GM19372 (cell line): ENCODE results near the gene CRIP2.

Experiments
- ATAC-seq: cut with Tn5 transposase; IDR thresholded peaks from one replicate; pipeline ENCODE4 v1.9.1; 2021; ENCODE audit warnings: mild to moderate bottlenecking, low read depth, moderate library complexity; ENCODE audit not compliant: unreplicated experiment

CRIP2 gene

DNA sequence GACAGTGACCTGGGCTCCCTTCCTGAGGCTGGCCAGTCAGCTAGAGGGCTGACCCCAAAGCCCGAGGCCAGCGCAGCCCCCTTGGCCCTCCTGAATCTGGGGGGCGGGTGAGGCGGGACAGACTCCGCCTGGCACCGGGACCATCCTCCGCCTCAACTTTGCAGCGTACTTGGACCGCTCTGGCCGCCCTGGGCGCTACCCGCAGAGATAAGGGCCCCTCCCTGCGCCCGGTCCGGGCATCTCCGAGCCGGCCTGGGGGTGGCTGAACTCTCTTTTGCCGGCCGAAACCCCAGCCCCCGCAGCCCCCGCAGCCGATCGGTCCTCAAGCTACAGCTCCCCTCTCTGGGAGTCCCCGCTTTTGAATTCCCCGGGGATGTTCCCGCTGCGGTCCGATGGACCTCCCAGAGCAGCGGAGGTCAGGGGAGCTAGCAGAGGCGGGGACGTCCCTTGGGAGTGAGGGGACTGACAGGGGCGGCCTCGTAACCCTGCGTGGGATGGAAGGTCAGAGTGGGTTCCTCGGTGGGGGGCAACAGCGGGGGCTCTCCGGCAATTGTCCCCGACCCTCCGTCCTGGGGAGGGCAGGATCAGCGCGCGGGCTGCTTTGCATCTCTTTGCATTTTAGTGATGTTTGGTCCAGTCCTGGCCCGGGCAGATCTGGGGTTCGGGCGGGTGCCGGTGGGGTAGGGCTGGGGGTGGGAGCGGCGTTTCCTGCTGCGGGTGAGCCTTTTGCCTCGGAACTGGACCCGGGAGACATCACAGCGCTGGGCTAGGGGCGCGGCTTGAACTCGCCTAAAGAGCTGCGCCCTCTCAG is 11.7 kb downstream of the CRIP2 start, which contains the start of gene CRIP1:
CRIP1 (plus strand) TSS at position 724 of the 811 bp plus-strand sequence. CDS start 374 bp downstream, outside the sequence.
- ATAC-seq, result no peak

DNA sequence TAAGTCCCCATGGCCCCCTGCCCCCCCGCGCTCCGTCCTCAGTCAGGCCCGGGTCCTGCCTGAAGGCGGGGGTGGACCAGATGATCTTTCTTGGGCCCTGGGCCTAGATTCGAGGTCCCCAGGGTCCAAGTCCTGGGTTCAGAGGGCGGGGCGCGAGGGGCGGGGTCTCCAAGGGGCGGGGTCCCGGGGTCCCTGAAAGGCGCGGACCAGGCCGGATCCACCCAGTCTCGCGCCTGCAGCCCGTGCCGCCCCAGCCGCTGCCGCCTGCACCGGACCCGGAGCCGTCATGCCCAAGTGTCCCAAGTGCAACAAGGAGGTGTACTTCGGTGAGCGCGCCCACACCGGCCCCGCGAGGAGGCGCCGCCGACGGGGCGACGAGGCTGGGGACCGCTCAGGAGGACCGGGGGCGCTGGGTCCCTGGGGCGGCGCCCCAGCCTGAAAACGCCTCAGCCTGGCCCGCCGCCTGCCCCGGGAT is 12.4 kb downstream of the CRIP2 start:
- ATAC-seq, result no peak

DNA sequence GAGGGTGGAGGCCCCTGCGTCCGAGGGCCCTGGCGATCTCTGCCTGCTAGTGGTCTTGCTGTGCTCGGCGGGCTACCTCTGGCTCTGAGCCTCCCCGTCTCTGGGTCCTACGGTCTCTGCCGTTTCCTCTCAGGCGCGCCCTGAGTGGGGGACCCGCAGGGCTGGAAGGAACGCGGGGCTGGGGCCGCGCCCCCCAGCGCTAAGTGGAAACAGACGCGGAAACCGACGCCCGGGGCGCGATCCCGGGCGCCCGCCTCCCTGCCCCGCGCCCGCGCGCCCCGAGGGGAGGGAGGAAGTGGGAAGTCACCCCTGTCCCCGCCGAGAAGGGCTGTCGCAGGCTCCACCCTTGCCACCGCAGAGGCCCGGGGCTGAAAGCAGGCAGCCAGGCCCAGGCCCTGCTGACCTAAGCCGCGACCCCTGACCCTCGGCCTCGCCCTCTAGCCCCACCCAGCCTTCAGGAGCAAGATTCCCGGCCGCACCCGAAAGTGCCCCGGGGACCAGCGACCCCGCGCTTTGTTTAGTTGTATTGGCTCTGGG is 12.9 kb downstream of the CRIP2 start:
- no peak for ATAC-seq

DNA sequence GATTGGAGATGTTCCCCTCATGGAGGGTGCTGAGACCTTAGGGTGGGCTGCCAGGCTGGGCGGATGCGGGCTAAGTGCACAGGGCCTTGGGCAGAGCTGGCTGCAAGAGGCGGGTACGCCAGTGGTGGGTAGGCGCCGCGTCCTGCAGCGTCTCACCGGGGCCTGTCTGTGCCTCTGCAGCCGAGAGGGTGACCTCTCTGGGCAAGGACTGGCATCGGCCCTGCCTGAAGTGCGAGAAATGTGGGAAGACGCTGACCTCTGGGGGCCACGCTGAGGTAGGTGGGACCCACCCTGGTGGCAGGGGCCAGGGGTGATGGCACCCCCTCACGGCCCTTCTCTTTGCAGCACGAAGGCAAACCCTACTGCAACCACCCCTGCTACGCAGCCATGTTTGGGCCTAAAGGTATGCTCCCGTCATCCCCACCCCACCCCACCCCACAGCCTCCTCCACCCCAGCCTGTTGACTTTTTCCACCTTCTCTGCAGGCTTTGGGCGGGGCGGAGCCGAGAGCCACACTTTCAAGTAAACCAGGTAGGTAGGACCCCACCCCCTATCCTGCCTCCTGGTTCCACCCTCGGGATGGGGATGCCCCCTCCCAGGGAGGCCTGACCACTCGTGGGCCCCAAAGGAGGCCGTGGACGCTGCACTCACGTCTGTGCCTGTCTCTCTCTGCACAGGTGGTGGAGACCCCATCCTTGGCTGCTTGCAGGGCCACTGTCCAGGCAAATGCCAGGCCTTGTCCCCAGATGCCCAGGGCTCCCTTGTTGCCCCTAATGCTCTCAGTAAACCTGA is 13.6 kb downstream of the CRIP2 start:
- no peak for ATAC-seq

DNA sequence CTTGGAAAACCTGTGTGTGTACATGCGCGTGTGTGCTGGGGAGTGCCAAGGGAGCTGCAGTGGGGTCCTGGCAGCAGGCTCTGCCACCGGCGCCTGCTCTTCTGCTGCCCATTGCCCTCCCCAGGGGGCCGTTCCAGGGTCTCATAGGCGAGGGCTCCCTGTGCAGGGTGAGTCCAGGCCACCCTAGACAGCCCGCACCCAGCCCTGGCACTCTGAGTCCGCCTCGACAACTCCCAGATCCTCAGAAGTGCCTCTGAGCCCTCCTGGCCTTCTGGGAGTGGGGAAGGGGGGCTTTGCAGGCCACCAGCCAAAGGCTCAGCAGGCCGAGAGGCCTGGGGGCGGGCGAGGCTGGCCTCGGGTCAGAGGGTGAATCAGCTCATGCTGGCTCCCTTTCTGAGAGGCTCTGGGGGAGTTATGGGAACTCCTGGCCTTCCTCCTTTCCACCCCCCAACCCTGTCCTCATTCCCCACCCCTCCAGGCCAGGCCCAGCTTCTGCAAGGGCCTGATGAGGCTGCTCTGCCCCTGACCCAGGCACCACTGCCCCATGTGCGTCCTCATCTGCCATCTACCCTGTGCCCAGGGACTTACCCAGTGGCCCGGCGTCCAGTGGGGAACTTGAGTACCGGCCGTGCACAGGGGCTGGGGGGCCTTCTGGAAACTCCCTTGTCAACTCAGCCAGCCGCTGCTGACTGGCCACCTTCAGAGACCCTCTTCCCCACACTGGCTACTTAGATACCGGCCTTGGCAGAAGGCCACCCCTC is 14.3 kb downstream of the CRIP2 start:
- no peak for ATAC-seq

DNA sequence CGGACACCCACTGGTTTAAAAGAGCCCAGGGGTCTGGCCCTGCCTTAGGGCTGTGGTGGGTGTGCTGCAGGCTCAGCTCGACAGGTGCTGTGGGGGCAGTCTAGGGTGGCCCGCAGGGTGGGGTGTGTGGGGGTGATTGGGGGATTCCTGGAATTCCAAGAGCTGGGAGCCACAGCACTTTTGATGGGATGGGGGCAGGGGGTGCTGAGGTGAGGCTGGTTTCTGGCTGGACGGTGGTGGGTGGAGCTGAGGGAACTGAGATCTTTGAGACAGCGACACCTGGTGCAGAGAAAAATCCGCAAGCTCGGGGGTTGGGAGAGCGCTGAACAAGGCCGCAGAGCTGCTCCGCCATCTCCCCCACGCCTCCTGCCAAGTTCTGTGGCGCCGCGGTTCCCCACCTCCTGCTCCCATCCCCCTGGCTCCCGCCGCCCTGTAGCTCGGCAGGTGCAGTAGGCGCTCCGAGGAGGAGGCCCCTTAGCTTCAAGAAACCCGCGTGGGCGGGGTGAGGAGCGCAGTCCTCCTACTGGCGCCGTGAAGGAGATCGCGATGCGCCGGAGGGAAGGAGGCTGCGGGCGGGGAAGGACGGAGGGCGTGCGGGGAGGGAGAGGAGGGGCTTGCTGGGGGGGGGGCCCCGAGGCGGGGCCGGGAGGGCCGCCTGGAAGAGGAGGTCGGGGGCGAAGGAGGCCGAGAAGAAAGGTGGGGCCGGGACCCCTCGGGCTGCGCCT is 15.1 kb downstream of the CRIP2 start:
- ATAC-seq, result no peak

DNA sequence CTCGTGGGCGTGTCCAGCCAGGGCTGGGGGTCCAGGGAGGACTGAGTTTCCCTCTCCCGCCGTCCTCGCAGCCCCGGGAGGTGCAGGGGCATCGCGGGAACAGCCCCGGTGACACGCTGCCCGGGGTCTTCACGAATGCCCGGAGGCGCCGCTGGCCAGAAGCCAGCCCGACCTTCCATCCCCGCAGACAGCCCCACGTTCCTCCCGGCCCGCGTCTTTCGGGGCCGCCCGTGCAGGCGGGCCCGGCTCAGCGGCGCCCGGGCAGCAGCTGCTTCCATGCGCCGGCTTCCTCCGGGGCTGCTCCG is 15.6 kb downstream of the CRIP2 start:
- no peak for ATAC-seq

DNA sequence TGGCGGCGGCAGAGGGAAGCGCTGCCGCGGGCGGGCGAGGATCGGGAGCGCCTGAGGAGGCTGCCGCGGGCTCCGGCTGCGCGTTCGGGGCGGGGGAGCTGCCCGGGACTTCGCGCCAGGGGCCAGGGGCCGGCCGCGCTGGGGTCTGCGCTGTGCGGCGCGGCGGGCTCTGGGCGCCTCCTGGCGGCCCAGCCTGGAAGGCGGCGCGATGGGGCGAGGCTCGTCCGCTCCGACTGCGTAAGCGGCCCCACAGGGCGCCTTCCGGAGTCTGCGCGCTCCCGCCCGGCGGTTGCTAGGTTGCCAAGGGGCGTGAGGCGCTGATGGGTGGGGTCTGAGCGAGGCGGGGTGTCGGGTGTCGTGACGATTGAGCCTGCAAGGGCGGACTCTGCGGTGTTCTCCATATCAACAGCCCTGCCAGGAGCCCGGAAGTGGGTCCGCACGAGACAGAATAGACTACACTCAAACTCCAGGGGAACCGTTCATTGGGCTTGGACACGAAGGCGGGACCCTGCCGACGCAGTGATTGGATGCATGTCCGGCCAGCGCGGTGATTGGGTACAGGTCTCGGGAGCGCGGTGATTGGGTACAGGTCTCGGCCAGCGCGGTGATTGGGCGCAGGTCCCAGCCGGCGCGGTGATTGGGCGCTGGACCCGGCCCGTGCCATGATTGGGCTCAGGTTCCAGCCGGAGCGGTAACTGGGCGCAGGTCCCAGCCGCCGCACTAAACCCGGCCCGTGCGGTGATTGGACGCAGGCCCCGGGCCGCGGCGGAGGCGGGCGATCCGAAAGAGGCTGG is 16.1 kb downstream of the CRIP2 start, which contains the start of gene TEDC1:
TEDC1 (plus strand) TSS at position 675 of the 794 bp plus-strand sequence. CDS start 130 bp downstream, outside the sequence.
- peak; percentile 65 for ATAC-seq

DNA sequence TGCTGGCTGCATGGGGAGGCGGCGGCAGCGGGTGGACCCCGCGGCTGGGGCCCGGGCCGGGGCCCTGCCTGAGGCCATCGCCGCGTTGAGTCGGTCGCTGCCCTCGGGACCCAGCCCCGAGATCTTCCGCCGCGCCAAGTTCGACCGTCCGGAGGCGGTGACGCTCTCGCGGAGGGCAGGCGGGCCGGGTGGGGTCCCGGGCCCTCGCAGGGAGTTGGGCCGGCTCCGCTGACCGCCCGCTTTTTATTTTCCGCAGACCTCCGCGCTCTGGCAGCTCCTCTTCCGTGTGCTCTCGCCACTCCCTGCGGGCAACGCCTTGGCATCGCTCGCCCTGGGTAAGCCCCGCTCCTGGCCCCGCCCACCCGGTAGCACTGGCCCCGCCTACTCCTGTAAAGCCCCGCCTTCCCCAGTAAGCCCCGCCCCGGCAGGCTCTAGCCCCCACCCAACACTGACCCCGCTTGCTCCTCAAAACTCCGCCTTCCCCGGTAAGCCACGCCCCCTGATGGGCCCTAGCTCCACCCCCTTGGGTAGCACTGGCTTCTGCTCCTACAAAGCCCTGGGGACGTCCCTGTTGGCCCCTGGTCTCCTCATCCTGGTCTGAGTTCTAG is 16.8 kb downstream of the CRIP2 start:
- no peak for ATAC-seq

DNA sequence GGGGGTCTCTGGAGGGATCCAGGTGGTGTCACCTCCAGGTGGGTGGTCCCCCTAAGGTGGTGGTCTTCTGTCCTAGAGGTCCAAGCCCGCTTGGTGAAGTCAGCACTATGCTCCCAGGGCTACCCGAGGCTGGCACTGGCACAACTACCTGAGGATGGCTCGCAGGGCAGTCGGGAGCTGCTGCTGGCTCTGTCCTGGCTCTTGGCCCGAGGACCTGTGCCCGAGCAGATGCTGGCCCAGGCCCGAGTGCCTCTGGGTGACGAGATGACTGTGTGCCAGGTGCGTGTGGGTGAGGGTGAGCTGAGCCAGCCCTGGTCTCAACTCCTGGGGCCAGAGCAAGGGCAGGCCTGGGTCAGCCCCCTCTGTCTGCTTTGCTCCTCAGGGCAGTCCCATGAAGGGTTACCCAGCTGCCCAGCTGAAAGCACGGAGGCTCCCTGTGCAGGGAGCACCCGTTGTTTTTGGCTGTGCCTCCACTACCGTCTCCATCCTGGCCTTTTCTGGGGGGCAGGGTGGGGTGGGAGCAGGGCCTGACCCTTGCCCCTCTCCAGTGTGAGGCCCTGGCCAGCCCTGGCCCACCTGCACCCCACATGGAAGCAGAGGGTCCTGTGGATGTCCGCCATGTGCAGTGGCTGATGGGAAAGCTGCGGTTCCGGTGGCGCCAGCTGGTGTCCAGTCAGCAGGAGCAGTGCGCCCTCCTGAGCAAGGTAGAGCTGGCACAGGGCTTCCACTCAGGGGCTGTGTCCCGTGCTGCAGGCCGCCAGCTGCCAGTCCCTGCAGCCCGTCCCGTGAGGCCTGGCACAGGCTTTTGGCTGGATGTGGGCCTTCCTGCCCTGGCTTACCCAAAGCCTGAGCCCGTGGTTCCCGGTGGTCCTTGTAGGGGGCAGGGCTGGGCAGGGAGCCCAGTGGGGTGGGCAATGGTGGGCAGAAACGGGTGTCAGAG is 17.7 kb downstream of the CRIP2 start:
- ATAC-seq, result no peak

DNA sequence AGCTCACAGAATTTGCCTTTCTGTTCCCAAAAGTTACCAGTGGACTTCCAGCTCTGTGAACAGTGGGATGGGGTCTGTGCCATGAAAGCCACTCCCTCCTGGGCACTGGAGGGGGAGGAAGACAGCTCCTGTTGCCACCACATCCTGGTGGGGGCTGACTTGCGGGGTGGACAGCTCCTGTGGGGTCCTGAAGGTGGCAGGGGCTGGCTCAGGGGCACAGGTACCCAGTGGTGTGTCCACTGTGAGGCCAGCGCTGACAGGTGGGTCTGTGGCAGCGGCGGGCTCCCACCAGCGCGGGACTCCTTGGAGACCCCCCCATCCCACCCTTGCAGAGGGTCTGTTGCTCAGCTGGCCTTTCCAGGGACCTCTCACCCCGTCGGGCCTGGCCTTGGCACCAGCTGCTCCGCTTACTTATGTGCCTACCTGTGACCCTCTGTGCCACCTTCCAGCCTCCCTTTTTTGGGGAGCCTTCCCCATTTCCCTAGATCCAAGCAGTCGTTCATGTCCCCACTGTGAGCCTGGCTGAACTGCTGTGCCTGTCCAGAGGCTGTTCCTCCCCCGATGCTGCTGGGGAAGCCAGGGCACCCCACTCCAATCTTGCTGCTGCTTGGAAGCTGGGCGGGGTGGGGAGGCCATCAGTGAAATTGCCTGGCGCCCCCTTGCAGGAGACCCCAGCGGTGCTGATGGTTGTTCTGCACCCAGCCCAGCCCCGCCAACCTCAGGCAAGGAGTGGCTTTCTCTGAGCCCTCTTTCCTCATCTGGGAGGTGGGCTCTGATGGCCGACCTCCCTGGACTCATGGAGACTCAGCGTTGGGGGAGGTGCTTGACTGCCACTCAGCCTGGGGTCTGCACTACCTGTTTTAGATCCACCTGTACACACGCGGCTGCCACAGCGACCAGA is 18.6 kb downstream of the CRIP2 start:
- no peak for ATAC-seq

DNA sequence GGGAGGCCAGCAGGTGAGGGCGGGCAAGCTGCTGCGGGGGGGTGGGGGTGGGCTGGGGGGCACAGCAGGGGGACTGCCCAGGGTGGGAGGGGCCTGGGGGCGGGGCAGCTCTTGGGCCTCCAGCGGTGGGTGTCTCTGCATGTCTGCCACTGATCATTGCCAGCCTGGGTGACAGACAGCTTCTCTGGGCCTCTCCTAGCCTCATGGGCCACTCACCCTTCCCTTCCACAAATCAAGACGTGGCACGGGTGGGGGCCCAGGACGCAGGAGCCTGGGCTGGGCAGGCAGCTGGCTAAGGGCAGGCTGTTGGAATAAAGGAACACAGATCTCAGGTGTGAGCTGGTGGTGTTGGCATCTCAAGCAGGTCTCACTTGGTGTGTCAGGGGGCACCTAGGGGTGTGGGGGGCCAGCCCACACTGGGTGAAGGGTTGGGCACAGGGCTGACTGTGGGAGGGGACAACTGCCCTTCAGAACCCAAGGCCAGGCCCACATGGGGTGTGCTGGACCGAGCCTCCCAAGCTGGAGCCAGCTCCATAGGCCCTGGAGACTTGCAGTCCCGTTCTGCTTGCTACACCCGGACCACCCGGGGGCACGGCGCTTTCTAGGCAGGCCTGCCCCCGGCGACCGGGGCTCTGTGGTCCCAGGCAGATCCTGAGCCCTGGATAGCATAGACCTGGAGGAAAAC is 19.4 kb downstream of the CRIP2 start:
- ATAC-seq, result no peak

DNA sequence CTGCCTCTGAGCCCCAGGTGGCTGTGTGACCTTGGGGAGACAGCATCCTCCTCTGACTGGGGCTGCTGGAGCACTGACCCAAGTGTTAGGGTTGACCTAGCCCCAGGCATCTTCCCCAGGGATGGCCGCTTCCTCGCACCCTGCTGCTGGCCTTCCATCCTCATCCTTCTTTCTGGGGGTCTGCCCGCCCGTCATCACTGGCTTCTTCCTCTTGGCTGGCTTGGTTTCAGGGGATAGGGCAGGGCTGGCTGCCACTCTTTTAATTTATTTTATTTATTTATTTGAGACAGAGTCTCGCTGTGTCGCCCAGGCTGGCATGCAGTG is 19.9 kb downstream of the CRIP2 start:
- no peak for ATAC-seq

DNA sequence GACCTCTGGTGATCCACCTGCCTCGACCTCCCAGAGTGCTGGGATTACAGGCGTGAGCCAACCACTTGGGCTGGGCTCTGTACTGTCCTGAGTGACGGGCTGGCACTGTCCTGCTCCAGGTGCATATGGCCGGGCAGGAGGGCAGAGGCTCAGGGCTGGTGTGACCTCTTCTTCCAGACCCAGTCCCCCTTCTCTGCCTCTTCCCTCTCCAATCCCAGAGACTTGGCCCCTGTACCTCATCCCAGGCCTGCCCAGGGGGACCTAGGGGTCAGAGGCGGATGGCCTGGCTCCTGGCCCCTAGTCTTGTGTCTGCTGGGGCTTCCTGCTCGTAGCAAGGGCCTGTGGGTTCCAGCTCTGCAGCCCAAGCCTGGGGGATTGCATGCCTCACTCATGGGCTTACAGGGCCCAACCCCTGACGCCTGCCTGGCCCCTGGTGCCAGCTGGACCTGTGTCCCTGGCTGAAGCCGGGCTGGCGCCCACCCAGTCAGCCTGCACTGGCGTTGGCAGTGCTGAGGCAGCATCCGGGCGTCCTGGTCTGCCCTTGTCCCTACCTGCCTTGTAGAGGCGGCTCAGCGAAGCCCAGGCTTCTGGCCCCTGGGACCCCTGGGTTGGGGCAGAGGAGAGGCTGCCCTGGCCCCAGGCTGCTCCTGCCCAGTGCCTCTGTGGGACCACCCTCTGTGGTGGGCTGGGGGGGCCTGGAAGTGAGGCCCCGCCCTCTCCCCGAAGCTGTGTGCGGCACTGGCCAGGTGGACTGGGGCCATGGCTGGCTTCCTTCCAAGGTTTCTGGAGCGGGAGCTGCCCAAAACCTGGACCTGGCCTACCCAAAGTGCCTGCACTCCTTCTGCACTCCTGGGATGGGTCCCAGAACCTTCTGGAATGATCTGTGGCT is 20.7 kb downstream of the CRIP2 start:
- ATAC-seq, result no peak
